Ovary (tissue), 3 donors: ENCODE data around the gene RTTN.

Source experiments
- EP300 ChIP-seq: sonication (generic); formaldehyde crosslinking; IDR thresholded peaks from one replicate; pipeline ENCODE4 v1.6.1; 2017; ENCODE audit warnings: antibody characterized with exemption
- POLR2A ChIP-seq: fragments of 450-650 bp; IDR thresholded peaks from one replicate; pipeline ENCODE4 v1.6.1; 2017; ENCODE audit warnings: antibody characterized with exemption, mild to moderate bottlenecking, moderate library complexity
- TF ChIP-seq, protein P1 (sequence below), 3 donors: fragments of 450-650 bp in 2 of 3; fragments of 200-600 bp in 1 of 3; IDR thresholded peaks; one replicate each; pipeline versions ENCODE4 v1.5.1 to v1.8.0; 2016 to 2022; ENCODE audit warnings: antibody characterized with exemption in 3 of 3, mild to moderate bottlenecking in 1 of 3
- donor health status: DM: no; HTN: no; CAD: no.

GRCh38 chr18:70132999-70133398 lies 72.5 kb downstream of the RTTN start:
- no peak for TF ChIP-seq POLR2A
- TF ChIP-seq, protein P1, sequence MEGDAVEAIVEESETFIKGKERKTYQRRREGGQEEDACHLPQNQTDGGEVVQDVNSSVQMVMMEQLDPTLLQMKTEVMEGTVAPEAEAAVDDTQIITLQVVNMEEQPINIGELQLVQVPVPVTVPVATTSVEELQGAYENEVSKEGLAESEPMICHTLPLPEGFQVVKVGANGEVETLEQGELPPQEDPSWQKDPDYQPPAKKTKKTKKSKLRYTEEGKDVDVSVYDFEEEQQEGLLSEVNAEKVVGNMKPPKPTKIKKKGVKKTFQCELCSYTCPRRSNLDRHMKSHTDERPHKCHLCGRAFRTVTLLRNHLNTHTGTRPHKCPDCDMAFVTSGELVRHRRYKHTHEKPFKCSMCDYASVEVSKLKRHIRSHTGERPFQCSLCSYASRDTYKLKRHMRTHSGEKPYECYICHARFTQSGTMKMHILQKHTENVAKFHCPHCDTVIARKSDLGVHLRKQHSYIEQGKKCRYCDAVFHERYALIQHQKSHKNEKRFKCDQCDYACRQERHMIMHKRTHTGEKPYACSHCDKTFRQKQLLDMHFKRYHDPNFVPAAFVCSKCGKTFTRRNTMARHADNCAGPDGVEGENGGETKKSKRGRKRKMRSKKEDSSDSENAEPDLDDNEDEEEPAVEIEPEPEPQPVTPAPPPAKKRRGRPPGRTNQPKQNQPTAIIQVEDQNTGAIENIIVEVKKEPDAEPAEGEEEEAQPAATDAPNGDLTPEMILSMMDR (IDR thresholded peaks at IDR 0.05): no peak
- no peak for TF ChIP-seq EP300
